Uterus (tissue), 4 donors: Measurements from ENCODE around the gene KANTR. TPM values are rescaled to one million over a fixed set of nuclear protein-coding genes. Genes with fewer than 3 reads are reported as not detected.

Source experiments
- DNase-seq, 2 donors: peaks; one replicate each; pipeline ENCODE4 v3.0.0-alpha.2; 2019 to 2020
- H3K27ac ChIP-seq, 2 donors: fragments of 200-600 bp; sonication (generic); 1 replicate in 1 of 2; 2 replicates in 1 of 2; pipeline ENCODE4 v1.5.1; 2016 to 2018
- H3K27me3 ChIP-seq, 2 donors: fragments of 200-600 bp; sonication (generic); one replicate each; pipeline ENCODE4 v1.5.1; 2018 to 2019; ENCODE audit warnings: control low read depth in 1 of 2
- H3K36me3 ChIP-seq, 2 donors: fragments of 200-600 bp; sonication (generic); one replicate each; pipeline ENCODE4 v1.5.1; 2019; ENCODE audit warnings: control low read depth in 1 of 2
- H3K4me1 ChIP-seq, 2 donors: fragments of 200-600 bp; sonication (generic); one replicate each; pipeline ENCODE4 v1.5.1; 2018 to 2019; ENCODE audit warnings: control low read depth in 1 of 2
- H3K4me3 ChIP-seq, 2 donors: fragments of 200-600 bp; sonication (generic); 1 replicate in 1 of 2; 2 replicates in 1 of 2; pipeline ENCODE4 v1.5.1; 2018 to 2019; ENCODE audit warnings: mild to moderate bottlenecking in 1 of 2
- H3K9me3 ChIP-seq, 2 donors: fragments of 200-600 bp; sonication (generic); one replicate each; pipeline ENCODE4 v1.5.1; 2019; ENCODE audit warnings: control low read depth in 1 of 2
- CTCF ChIP-seq, 4 experiments: fragments of 200-600 bp in 2 of 4; fragments of 450-650 bp in 2 of 4; sonication (generic) in 2 of 4; IDR thresholded peaks; one replicate each; pipeline ENCODE4 v1.5.1; 2016 to 2019; ENCODE audit warnings: antibody characterized with exemption in 4 of 4, mild to moderate bottlenecking in 2 of 4, moderate library complexity in 1 of 4
- POLR2A ChIP-seq, 2 donors: fragments of 450-650 bp; IDR thresholded peaks; one replicate each; pipeline ENCODE4 v1.6.1; 2016; ENCODE audit warnings: antibody characterized with exemption in 2 of 2, mild to moderate bottlenecking in 1 of 2, moderate library complexity in 1 of 2
- intact Hi-C: fragments of 100-400 bp; cut with DNase I; formaldehyde crosslinking; loops from one replicate; pipeline ENCODE4 v1.15.1; 2023; ENCODE audit warnings: low total_unique reads
- total RNA-seq, 4 donors: library from RNA; depleted of rRNA in 3 of 4; stranded (reverse); fragments of >200 nt in 3 of 4; gene quantifications; one replicate each; pipeline versions ENCODE4 v1.1.0 to v1.2.4, GENCODE V29; 2014 to 2023
- donor health status: DM: yes; HTN: yes; CAD: no.

The KANTR gene
- total RNA-seq, 4 donors from 2014 or later, result 22.6 to 71.7 (median 33.6) TPM

GRCh38 chrX:53087388-53087831, 6.5 kb upstream of the KANTR start:
- H3K27me3 ChIP-seq, result no peaks in the 10 kb centered on the region
- no peaks in the 10 kb centered on the region for H3K36me3 ChIP-seq
- H3K4me1 ChIP-seq, result no peaks in the 10 kb centered on the region
- H3K4me3 ChIP-seq, result no peak overlapping the region
- peak overlapping the region; percentile 88 to 96 for H3K27ac ChIP-seq
- intact Hi-C loops, result no loop called here
- H3K9me3 ChIP-seq, result no peaks in the 10 kb centered on the region
- TF ChIP-seq CTCF (IDR thresholded peaks at IDR 0.05), result no peak
- no peak for TF ChIP-seq POLR2A (IDR thresholded peaks at IDR 0.05)
- no peak for DNase-seq

DNA sequence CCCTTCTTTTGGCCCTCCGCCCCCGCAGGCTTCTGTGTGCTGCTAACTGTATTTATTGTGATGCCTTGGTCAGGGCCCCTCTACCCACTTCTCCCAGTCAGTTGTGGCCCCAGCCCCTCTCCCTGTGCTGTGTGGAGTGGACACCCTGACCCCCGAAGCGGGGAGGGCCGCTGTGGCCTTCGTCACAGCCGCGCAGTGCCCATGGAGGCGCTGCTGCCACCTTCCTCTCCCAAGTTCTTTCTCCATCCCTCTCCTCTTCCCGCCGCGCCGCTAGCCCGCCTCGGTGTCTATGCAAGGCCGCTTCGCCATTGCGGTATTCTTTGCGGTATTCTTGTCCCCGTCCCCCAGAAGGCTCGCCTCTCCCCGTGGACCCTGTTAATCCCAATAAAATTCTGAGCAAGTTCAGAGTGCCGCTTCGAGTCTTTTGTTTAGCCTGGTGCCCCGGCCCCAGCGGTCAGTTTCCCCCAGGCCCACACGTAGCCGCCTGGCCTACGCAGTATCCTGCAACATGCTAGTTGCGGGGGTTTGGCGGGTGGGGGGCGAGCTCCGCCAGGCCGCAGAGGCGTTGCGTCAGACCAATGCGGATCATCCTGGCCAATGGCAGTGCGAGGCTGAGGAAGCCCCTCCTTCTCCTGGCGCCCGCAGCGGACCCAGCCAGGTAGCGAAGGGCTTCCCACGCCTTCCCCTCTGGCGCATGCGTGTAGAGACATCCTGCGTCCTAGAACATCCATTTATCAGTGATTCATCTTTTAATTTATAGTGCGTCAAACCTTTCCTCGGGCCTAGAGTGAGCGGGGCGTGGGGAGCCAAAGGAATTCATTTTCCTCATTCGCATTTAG, 5.6 kb upstream of the KANTR start:
- H3K4me1 ChIP-seq, result no peaks in the 10 kb centered on the region
- no peaks in the 10 kb centered on the region for H3K9me3 ChIP-seq
- H3K36me3 ChIP-seq, result no peaks in the 10 kb centered on the region
- intact Hi-C loops, result no loop called here
- peak; percentile 47 to 62 for TF ChIP-seq POLR2A (IDR thresholded peaks at IDR 0.05)
- TF ChIP-seq CTCF (IDR thresholded peaks at IDR 0.05), result no peak
- no peaks in the 10 kb centered on the region for H3K27me3 ChIP-seq
- DNase-seq, result peak; percentile 90 to 92
- peak overlapping the region; percentile 17 to 33 for H3K4me3 ChIP-seq
- peak overlapping the region; percentile 88 to 96 for H3K27ac ChIP-seq

GRCh38 chrX:53089224-53089842, 4.6 kb upstream of the KANTR start:
- Histone ChIP-seq H3K36me3 (no peaks in the 10 kb centered on the region), H3K27me3 (no peaks in the 10 kb centered on the region), H3K27ac (peak overlapping the region; percentile 88 to 96), H3K4me1 (no peaks in the 10 kb centered on the region), H3K9me3 (no peaks in the 10 kb centered on the region), H3K4me3 (peak overlapping the region; percentile 17 to 27)
- intact Hi-C loops, result no loop called here
- TF ChIP-seq POLR2A (IDR thresholded peaks at IDR 0.05), result no peak
- peak; percentile 63 to 88 (median 78) for TF ChIP-seq CTCF (IDR thresholded peaks at IDR 0.05)
- DNase-seq, result peak; percentile 56 to 66

DNA sequence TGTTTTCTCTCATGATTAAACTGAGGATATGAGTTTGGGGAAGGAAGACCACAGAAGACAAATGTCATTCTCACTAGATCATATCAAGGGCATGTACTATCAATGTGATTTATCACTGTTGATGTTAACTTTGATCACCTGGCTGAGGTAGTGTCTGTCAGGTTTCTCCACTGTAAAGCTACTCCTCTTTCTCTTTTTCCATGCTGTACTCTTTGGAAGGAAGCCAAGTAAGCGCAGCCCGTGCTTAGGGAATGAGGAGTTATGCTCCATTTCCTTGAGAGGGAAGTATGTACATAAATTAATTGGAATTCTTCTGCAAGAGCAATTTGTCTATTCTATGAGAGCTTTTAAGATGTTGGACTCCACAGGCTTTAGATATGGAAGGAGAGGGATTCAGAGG, 4.0 kb upstream of the KANTR start:
- no peak overlapping the region for H3K4me3 ChIP-seq
- H3K27ac ChIP-seq, result peak overlapping the region; percentile 88 to 96
- intact Hi-C loops, result no loop called here
- DNase-seq, result no peak
- H3K4me1 ChIP-seq, result no peaks in the 10 kb centered on the region
- H3K36me3 ChIP-seq, result no peaks in the 10 kb centered on the region
- TF ChIP-seq CTCF (IDR thresholded peaks at IDR 0.05), result no peak
- no peak for TF ChIP-seq POLR2A (IDR thresholded peaks at IDR 0.05)
- no peaks in the 10 kb centered on the region for H3K27me3 ChIP-seq
- H3K9me3 ChIP-seq, result no peaks in the 10 kb centered on the region

DNA sequence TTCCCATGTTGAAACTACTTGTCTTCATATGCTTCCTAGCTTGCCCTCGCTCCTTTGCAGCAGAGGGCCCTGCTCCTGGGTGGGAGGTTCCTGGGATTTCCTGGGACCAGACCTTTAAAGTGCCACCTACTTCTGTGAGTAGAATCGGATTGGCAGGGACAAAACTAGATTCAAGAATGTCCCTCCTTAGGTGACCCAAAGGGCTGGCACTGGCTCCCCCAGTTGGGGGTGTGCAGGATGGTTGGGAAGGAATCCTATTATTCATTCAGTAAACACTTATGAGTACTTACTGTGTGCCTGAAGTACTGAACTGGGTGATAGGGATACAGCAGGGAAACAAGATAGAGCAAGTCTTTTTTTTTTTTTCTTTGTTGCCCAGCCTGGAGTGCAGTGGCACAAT, 2.6 kb upstream of the KANTR start:
- no peak for DNase-seq
- no peak for TF ChIP-seq CTCF (IDR thresholded peaks at IDR 0.05)
- TF ChIP-seq POLR2A (IDR thresholded peaks at IDR 0.05), result no peak
- Histone ChIP-seq H3K27me3 (no peaks in the 10 kb centered on the region), H3K4me1 (no peaks in the 10 kb centered on the region), H3K36me3 (no peaks in the 10 kb centered on the region), H3K9me3 (no peaks in the 10 kb centered on the region), H3K27ac (no peak overlapping the region), H3K4me3 (no peak overlapping the region)
- intact Hi-C loops, result no loop called here
